ENCODE data around the gene BUD23.

The BUD23 gene

DNA sequence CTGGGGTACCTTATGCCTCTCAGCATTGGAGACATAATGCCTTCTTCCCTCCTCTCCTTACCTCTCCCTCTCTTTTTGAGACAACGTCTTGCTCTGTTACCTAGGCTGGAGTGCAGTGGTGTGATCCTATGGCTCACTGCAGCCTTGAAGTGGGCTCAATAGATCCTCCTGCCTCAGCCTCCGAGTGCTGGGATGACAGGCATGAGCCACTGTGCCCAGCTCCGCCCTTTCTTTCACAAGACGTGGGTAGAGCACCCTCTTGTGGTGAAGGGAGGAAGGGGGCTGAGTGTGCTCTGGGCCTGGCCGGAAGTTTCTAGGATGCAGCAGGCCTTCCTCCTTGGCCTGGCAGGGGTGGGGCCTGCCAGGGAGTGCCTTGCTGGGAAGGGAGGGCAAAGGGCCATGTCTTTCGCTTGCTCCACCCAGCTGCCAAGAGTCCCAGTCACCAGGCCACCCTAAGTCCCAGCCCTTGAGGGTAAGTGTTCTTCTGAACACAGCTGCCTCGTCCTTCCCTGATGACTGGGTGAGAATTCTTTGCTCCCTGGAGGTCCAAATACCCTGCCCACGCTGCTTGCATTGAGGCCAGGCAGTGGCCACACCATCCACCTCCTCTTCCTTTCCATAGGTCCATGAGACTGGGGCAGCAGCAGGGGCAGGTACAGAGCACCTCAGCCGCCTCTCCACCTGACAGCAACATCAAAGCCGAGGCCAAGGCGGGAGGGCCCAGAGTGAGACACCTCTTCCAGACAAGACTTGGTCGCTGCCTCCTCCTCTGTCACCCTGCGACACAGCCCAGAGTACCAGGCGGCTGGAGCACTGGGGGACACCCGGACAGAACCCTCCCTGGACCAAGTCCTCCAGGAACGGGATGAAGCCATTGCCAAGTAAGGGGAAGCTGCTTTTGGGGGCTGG lies 51.5 kb downstream of the BUD23 start:
- no peaks in the 10 kb centered on the region for H3K9me3 ChIP-seq
- TF ChIP-seq, protein P1, sequence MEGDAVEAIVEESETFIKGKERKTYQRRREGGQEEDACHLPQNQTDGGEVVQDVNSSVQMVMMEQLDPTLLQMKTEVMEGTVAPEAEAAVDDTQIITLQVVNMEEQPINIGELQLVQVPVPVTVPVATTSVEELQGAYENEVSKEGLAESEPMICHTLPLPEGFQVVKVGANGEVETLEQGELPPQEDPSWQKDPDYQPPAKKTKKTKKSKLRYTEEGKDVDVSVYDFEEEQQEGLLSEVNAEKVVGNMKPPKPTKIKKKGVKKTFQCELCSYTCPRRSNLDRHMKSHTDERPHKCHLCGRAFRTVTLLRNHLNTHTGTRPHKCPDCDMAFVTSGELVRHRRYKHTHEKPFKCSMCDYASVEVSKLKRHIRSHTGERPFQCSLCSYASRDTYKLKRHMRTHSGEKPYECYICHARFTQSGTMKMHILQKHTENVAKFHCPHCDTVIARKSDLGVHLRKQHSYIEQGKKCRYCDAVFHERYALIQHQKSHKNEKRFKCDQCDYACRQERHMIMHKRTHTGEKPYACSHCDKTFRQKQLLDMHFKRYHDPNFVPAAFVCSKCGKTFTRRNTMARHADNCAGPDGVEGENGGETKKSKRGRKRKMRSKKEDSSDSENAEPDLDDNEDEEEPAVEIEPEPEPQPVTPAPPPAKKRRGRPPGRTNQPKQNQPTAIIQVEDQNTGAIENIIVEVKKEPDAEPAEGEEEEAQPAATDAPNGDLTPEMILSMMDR (IDR thresholded peaks at IDR 0.05; ENCODE audit: low read depth, low read length): peak; percentile 94

DNA sequence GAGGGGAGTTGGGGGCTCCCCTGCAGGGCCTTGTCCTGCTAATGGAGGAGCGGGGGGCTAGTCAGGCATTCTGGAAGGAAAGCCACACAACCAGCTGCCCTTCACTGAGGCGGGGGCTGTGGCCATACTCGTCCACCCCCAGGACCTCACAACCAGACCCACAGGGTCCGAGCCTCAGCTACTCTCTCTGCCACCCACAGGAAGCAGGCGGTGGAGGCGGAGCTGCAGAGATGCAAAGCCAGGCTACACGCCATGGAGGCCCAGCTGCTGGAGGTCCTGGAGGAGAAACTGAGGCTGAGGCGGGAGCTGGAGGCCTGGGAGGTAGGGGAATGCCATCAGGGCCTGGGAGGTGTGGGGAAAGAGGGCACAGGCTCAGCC lies 52.1 kb downstream of the BUD23 start:
- TF ChIP-seq, protein P1 (IDR thresholded peaks at IDR 0.05; ENCODE audit: low read depth, low read length): no peak
- no peaks in the 10 kb centered on the region for H3K4me1 ChIP-seq
- no peaks in the 10 kb centered on the region for H3K27me3 ChIP-seq
- no peaks in the 10 kb centered on the region for H3K9me3 ChIP-seq
- no peaks in the 10 kb centered on the region for H3K36me3 ChIP-seq
- H3K4me3 ChIP-seq (ENCODE audit: low read depth, low read length): no peak overlapping the region
- no peak for DNase-seq

More for the DNA sequence above, 51.5 kb downstream of the BUD23 start:
- no peaks in the 10 kb centered on the region for H3K36me3 ChIP-seq
- no peak overlapping the region for H3K4me3 ChIP-seq (ENCODE audit: low read depth, low read length)
- no peaks in the 10 kb centered on the region for H3K27me3 ChIP-seq
- peak; percentile 84 for DNase-seq
- no peaks in the 10 kb centered on the region for H3K4me1 ChIP-seq

DNA sequence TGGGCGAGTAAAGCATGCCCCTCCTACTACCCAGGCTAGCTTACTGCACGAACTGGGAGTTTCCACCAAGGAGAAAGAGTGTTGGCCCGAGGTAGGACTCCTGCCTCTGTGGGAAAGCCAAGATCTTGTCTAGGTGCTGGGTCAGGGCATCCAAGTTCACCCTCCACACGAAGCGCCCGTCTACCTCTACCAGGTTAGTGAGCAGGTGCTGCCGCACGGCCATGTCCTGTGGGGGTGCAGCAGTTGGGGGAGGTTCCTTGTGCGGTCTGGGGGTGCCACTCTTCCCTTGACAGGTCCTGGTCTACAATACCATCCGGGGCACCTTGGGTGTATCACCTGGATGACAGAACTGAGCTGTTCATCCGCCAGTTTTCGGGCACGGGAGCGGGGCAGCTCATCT lies 53.5 kb downstream of the BUD23 start:
- no peak for DNase-seq
- H3K27me3 ChIP-seq: no peaks in the 10 kb centered on the region
- no peaks in the 10 kb centered on the region for H3K36me3 ChIP-seq
- H3K9me3 ChIP-seq: no peaks in the 10 kb centered on the region
- TF ChIP-seq, protein P1 (IDR thresholded peaks at IDR 0.05; ENCODE audit: low read depth, low read length): no peak
- H3K4me3 ChIP-seq (ENCODE audit: low read depth, low read length): no peak overlapping the region
- H3K4me1 ChIP-seq: no peaks in the 10 kb centered on the region

DNA sequence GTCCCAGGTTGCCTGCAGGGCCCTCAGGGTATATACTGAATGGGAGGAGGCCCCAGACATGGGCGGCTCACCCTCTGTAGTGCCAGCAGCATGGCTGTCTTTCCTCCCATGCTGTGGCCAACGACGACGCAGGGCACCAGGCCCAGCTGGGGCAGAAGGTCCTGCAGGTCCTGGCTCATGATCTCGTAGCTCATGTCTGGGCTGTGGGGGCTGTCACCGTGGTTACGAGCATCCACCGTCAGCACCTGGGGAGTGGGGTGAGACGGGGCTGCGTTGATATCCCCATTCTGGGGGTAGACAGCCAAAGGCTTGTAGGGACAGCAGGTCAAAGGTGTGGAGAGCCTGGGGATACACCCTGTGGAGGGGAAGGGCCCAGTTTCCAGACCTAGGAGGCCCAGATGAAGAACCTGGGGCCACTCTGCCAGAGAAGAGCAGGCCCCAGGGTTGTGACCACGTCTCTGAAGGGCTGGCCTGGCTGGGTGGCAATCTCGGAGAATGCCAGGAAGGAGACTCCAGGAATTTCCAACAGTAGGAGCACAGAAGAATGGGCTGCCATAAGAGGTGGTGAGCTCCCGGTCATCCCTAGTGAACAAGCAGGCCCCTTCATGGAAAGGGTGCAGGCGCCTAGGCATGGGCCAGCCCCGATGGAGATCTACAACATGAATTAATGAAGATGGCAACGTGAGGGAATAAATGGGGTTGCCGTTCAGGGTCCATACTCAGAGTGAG lies 54.3 kb downstream of the BUD23 start:
- TF ChIP-seq, protein P1 (IDR thresholded peaks at IDR 0.05; ENCODE audit: low read depth, low read length): no peak

DNA sequence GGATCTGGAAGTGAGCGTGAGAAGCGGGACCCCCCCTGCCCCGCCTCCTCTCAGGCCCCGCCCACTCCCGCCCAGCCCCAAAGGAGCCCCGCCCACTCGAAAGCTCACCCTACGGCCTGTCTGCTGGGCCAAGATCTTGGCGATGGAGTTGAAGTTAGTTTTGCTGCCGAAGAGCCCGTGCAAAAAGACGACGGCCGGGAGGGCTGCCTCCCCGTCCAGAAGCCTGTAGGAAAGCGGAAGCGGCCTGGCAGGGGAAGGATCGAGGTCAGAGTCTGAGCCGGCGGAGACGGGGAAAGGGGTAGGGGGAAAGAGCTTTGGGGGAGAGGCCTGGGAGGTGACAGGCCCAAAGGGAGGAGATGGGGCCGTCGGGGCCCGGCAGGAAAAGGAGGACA lies 54.8 kb downstream of the BUD23 start:
- DNase-seq: peak; percentile 71
- Histone ChIP-seq H3K27me3 (no peaks in the 10 kb centered on the region), H3K4me1 (no peaks in the 10 kb centered on the region), H3K36me3 (no peaks in the 10 kb centered on the region), H3K4me3 (ENCODE audit: low read depth, low read length) (peak overlapping the region; percentile 75), H3K9me3 (no peaks in the 10 kb centered on the region)
- TF ChIP-seq, protein P1 (IDR thresholded peaks at IDR 0.05; ENCODE audit: low read depth, low read length): no peak

More for the DNA sequence above, 54.3 kb downstream of the BUD23 start:
- Histone ChIP-seq H3K27me3 (no peaks in the 10 kb centered on the region), H3K4me1 (no peaks in the 10 kb centered on the region), H3K4me3 (ENCODE audit: low read depth, low read length) (peak overlapping the region; percentile 75; the same call in 1 of the 2 replicates), H3K36me3 (no peaks in the 10 kb centered on the region), H3K9me3 (no peaks in the 10 kb centered on the region)
- no peak for DNase-seq
